EL (cell line): ENCODE measurements around the gene ZP1.
"Not testable (repeated sequence)": the region's sequence is repeated elsewhere in the genome, so short reads cannot be mapped to it uniquely, and the experiment has no call there.

Source experiments
- DNase-seq: peaks from one replicate; pipeline ENCODE4 v3.0.0-alpha.2; 2016

Gene ZP1, protein sequence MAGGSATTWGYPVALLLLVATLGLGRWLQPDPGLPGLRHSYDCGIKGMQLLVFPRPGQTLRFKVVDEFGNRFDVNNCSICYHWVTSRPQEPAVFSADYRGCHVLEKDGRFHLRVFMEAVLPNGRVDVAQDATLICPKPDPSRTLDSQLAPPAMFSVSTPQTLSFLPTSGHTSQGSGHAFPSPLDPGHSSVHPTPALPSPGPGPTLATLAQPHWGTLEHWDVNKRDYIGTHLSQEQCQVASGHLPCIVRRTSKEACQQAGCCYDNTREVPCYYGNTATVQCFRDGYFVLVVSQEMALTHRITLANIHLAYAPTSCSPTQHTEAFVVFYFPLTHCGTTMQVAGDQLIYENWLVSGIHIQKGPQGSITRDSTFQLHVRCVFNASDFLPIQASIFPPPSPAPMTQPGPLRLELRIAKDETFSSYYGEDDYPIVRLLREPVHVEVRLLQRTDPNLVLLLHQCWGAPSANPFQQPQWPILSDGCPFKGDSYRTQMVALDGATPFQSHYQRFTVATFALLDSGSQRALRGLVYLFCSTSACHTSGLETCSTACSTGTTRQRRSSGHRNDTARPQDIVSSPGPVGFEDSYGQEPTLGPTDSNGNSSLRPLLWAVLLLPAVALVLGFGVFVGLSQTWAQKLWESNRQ

DNA sequence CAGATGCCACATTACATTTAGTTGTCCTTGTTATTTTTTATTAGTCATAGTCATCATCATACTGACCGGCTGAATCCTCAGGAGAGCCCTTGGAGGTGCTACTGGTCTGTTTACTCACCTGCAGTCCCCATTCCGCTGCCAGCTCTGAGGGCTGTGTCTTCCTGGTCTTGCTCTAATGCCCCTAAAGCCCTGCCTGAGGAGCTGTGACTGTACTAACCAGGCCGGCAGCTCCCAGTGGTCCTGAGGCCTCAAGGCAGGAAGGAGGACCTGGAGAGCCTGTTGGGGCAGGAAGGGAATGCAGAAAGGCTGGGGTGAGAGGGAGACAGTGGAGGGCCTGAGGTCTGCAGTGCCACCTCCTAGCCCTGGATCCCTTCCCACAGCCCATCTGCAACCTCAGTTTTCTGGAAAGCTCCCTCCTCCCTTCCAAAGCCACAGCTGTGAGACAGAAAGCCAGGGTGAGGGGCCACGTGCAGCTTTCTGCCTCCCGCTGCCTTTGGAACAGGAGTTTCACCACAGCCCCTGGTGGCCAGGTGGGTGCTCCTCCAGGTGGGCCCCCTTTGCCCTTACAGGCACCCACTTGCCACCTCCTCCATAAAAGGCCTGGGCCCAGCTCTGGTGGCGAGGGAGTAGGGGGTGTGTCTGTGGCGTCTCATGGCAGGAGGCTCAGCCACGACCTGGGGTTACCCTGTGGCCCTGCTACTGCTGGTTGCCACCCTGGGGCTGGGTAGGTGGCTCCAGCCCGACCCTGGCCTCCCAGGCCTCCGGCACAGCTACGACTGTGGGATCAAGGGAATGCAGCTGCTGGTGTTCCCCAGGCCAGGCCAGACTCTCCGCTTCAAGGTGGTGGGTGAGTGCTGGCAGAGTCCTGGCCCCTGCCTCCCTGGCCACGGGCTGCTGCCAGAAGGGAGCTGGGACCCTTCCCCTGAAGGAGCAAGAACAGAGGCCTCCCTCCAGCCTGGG lies at the start of gene ZP1:
Gene ZP1 (plus strand): TSS at position 632 of the 960 bp plus-strand sequence. CDS start 20 bp downstream, at position 652.
- DNase-seq: no peak

DNA sequence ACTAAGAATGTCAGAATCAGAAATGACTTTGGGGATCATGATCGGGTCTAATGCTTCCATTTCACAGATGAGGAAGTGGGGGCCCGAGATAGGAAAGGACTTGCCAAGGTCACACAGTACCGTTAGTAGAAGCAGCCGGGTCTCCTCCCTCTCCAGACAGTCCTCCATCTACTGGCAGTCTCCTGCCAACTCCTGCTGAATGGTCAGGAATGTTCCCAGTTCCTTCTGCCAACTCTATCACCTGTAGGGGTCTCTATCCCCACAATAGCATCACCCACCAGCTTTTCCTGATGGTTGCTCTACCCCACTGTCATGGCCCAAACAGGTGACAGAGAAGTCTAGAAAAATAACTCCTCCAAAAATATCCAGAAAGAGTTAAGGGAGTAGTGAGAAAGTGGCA lies 49.3 kb upstream of the ZP1 start:
- no peak for DNase-seq

DNA sequence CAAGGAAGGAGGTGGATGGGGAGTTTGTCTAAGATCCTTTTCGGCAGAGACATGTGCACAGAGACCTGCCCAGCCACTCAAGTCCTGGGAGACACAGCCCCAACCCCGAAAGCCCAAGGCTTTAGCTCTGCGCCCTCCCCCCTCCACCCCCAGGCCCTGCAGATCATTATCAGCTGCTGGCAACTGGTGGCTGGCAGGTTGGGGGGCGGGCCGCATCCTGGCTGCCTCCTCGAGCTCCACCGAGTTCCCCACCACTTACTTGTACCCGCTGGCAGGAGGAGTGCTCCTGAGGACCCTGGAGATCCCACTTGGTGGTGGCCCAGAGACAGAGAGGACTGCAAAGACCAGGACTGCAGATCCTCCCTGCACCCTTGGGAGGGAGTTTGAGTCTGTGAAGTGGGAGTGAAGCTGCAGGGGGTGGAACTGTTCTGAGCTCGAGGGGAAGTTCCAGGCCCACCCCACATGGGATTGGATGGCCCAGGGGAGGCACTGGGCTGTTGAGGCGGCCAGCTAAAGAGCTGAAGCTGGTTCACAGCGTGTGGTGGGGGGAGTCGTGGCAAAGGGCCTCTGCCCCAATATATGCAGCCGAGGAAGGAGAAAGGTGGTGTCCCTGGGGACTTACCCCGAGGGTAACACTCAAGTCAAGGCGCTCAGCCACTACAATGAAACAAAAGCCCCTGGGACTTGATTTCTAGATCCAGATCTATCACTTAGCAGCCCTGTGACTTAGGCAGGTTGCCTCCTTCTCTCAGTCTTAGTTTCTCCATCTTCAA lies 45.3 kb upstream of the ZP1 start:
- DNase-seq: no peak

DNA sequence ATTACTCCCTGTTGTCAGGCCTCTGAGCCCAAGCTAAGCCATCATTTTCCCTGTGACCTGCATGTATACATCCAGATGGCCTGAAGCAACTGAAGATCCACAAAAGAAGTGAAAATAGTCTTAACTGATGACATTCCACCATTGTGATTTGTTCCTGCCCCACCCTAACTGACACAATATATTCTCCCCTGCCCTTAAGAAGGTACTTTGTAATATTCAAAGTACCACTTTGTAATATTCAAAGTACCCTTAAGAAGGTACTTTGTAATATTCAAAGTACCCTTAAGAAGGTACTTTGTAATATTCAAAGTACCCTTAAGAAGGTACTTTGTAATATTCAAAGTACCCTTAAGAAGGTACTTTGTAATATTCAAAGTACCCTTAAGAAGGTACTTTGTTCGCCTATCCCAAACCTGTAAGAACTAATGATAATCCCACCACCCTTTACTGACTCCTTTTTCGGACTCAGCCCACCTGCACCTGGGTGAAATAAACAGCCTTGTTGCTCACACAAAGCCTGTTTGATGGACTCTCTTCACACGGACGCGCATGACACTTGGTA lies 43.5 kb upstream of the ZP1 start:
- not testable (repeated sequence) for DNase-seq

DNA sequence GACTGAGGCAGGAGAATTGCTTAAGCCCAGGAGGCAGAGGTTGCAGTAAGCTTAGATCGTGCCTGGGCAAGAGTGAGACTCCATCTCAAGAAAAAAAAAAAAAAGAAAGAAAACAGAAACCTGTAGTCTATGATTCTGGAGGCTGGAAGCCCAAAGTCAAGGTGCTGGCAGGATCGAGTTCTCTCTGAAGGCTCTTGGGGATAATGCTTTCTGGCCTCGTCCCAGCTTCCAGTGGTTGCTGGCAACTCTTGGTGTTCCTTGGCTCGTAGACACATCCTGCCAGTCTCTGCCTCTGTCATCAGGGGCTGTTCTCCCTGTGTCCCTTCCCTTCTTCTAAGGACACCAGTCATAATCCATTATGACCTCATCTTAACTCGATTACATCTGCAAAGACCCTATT lies 42.2 kb upstream of the ZP1 start:
- no peak for DNase-seq

DNA sequence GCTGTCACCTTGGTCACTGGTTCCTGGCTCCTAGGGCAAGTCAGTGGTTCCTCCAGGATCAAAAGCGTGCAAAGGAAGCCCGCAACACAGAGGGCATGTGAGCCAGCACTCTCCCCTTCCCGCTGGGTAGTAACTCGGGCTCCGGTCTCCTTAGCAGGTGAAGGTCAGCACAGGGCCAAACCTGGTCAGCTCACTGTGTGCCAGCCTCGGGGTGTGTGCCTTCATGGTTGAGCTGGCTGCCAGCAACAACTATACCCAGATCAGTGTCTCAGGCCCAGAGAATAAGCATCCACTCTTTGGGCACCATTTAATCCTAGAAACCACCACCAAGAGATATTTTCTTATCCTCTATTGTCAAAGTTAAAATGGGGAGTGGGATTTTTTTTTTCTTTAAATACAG lies 41.6 kb upstream of the ZP1 start:
- DNase-seq: no peak

DNA sequence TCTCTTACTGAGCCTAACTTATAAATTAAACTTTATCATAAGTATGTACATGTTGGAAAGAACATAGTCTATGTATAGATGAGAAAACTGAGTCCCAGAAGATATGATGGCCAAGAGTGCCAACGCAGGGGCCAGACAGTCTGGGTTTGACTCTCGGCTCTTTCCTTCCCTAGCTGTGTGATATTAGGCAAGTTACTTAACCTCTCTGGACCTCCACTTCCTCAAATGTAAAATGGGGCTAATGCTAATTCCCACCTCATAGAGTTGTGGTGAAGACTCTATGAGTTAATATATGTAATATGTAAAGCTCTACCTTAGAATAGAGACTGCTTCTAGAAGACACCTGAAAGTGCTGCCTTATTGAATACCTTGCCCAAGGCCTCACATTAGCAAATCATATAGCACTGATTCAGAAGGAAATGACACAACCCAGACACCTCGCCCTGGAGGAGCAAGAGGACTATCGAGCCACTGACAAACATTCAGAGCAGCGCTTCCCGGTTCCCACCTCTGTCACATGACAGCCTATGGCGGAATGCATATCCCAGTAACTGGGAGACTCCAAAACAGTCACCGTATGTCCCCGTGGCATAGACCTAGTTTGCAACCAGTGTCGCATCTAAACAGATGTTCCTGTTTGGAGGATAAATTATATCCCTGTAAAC lies 36.7 kb upstream of the ZP1 start:
- no peak for DNase-seq

DNA sequence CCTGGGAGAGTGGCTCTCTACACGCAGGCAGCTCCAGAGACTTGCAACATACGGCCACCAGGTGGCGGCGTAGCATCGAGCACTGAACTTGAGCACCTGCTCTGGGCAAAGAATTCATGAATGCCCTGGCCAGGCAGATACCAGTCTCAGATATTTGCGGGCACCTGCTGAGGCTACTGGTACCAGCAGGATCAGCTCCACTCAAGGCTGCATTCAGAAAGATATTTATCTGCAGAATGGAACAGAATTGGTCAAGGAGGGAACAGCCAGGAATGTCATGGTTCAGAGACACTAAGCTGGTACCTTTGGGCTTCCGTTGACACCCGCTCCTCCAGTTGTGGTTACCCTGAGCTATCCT lies 36.2 kb upstream of the ZP1 start:
- DNase-seq: peak; percentile 72

DNA sequence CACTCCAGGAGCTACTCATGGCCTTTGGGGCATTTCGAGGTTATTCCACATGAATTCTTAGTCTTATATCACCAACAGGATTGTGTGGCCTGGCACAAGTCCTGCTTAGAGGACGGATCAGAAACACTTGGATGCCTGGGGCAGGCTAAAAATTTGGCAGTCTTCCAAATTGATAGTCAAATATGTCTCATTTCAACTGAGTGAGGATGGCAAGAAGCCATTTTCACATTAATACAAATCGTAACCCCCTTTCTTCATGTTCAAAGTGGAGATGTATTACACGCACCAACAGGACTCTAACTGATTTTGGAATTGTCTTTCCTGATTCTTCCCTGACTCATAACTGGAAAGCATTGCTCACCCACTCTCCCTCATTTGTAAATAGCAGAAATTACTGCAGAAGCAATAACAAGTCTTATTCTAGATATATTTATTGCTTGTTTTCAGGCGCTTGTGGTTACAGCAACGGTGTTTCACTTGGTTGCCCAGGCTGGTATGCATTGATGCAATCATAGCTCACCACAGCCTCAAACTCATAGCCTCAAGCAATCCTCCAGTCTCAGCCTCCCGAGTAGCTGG lies 35.8 kb upstream of the ZP1 start:
- peak; percentile 66 for DNase-seq

DNA sequence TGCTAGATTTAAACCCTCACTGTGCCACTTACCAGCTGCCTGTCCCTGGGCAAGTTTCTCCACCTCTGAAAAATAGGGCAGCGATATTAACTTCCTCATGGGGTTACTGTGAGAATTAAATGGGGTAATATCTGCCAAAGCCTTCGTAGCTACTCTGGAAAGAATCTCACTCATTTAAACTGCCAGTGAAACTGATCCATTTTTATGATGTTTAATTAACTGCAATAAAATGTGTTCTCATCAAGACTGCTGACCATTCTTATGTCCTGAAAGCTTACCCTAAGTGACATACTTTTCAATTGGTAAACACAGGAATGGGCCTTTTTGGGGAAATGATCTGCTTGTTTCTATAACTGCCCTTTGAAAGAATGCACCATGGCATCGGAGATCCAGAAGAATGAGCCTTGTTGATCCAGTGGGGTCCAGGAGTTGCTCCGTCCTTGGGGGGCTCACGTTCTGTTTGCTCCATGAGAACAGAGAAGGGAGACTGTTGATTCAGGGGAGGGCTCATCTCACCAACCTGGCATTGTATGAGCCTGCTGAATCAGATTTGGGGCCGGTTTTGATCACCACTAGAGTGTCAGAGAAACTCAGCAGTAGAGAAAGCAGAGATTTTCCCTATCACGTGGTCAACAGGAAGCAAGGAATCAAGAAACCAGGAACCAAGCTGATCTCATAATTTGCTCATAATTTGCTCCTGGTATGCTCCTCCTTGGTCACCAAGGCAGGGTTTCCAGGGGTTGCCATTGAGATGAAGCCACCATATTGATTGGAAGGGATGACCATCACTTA lies 32.4 kb upstream of the ZP1 start:
- no peak for DNase-seq

DNA sequence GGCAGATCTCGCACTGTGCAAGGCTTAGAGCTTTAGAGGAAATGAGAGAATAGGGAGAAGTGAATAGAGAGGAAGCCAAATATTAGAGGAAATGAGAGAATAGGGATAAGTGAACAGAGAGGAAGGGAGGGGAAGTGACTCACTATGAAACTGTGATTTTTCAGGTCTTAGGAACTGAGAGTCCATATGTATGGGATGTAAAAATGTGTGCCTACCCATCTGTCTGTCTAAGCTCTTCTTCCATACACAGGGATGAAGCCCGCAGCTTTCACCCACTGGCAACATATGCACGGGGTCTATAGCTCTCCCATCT lies 31.9 kb upstream of the ZP1 start:
- DNase-seq: peak; percentile 30

DNA sequence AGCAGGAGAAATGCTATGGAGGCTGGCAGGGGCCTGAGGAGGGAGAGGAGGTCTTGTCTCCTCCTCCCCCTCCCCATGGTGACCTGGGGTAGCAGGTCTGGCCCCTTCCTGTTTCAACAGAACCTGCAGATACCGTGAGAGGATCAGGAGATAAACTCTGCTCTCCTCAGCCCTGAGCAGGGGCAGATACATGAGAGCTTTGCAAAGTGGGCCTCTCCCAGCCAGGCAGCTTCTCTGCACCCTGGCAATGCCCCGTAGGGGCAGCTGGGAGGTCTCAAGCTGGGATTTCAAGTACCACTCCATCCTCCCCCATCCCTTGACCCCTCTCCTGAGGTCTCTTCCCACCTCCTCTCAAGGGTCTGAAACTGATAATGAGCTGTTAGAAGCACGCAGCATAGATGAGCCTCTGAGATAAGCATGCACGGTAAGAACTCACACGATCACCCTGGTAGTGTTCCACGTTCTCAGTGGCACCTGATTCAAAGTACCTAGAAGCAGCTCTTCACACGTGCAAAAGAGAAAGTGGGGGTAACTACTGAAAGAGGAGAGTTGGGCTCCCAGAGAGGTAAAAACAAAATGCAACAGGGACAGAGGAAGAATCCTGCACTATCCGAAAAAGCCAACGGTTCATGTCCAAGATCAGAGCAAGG lies 30.4 kb upstream of the ZP1 start:
- no peak for DNase-seq

DNA sequence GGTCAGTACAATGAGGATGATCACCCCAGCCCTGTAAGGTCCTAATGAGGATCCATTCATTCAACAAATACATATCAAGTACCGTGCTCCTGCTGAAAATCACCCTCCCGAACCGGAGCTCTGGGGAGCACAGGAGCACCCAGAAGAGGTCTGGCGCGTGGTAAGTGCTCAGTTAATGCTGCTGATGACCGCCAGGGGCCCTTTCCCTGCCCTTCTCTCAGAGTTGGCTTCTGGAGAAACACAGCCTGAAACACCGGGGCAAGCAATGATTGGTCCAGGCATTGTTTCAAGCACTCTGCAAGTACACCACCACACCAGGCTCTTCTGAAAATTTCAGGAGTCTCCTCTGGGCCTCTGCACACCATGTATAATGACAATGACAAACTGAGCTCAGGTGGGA lies 29.2 kb upstream of the ZP1 start:
- no peak for DNase-seq

DNA sequence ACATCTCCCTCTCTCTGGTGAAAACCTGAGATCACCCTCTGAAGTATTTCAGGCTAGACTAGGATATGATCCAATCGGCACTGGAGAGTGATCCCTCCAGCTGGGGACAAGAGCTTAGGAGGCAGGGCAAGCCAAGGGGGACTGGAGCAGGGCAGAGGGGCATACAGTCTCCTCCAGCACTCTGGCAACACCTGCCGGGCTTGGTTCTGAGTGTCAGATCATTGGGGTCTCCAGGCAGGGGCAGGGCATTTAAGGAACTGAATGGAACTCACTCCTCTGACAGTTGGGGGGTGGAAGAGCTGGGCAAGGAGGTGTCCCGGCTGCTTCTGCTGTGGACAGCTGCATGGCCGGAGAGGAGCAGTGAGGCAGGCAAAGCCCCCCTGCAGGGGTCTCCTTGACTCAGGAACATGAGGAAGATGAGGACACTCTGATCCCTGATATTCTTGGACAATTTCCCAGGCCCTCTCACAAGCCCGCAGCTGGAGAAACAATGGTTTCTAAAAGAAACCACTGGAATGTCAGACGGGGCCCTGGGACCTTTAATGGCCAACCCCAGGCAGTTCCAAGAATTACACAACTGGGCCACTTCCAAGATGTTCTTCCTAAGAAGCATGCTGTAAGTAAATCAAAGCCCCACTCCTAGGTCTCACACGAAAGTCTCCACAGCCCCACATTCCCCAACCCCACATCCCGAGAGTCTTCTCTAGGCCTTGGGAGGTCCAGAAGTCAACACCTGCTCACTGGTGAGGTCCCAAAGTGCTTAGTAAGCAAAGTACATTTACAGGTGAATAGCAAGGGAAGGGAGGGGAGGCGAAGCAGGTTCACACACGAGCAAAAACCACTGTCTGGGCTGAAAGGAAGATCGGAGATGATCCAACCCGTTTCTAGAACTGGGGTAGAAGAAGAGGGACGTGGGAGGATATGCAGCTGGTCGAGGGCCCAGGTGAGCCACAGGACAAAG lies 26.6 kb upstream of the ZP1 start:
- peak; percentile 90 for DNase-seq

DNA sequence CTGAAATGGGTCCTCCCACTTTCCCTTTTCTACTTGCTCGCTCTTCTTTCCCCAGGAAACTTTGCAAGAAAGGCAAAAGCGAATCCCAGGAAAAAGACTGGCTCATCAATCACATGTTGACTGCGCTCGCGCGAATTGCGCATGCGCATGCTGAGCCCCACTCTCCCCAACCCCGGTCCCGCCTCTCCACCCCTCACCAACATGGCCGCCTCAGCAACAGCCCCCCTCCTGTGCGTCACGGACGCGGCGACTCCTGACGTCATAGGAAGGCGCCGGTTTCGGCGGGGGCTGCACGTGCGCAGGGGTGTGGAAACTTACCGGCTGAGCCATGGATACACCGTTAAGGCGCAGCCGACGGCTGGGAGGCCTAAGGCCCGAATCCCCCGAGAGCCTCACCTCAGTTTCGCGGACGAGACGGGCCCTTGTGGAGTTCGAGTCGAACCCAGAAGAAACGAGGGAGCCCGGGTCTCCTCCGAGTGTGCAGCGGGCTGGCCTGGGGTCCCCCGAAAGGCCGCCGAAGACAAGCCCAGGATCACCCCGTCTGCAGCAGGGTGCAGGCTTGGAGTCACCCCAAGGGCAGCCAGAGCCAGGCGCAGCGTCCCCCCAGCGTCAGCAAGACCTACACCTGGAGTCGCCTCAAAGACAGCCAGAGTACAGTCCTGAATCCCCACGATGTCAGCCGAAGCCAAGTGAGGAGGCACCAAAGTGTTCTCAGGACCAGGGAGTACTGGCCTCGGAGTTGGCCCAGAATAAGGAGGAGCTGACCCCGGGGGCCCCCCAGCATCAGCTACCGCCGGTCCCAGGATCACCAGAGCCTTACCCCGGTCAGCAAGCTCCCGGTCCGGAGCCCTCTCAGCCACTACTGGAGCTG lies 25.3 kb upstream of the ZP1 start, which contains the start of gene CCDC86:
Gene CCDC86 (plus strand): TSS at position 317 of the 871 bp plus-strand sequence. CDS start 12 bp downstream, at position 329.
- DNase-seq: peak; percentile 94

DNA sequence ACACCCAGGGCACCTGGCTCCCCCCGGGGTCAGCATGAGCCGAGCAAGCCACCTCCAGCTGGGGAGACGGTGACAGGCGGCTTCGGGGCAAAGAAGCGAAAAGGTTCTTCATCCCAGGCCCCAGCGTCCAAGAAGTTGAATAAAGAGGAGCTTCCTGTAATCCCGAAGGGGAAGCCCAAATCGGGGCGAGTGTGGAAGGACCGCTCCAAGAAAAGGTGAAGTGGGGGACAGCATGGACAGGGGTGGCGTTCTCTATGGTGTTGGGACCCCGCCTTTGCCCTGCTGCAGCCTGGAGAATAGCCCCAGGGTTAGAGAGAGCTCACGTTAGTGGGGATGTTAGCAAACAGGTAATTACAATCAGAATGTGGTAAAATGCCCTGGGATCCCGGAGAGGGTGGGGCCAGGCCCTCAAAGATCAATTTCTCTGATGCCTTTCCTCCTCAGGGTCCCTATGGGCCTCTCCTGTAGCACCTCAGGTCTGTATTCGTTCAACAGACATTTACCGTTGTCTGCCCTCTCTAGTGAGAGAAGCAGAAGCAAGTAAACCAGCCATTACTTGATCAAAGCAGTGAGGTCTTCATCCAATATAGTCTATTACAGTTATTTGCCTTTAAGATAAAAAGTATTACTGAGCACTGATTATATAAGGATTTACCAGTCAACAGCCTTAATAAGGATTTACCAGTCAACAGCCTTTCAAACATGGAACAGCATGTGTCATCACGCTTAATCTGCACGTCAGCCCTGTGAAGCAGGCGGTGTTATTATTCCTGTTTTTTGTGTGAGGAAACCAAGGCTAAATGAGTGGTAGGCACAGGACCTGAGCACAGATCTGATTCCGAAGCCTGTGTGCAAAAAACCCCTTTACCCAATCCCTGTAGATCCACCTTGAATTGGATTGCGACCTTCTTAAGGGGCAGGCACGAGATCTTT lies 24.4 kb upstream of the ZP1 start:
- DNase-seq: no peak
